HG02840 (cell line): ENCODE data around the gene NCOA3.
"Not testable (repeated sequence)": the region's sequence is repeated elsewhere in the genome, so short reads cannot be mapped to it uniquely, and the experiment has no call there.

Source experiments
- ATAC-seq: cut with Tn5 transposase; IDR thresholded peaks from one replicate; pipeline ENCODE4 v1.9.1; 2021; ENCODE audit warnings: mild to moderate bottlenecking, moderate library complexity, moderate number of reproducible peaks; ENCODE audit not compliant: unreplicated experiment, low FRiP score

The NCOA3 gene

GRCh38 chr20:47532002-47532401, 30.3 kb downstream of the NCOA3 start:
- no peak for ATAC-seq

- no peak for ATAC-seq
These were observed 31.9 kb downstream of the NCOA3 start for GRCh38 chr20:47533518-47534062.

GRCh38 chr20:47534405-47534804, 32.7 kb downstream of the NCOA3 start:
- ATAC-seq, result no peak

- no peak for ATAC-seq
These were observed 33.4 kb downstream of the NCOA3 start for GRCh38 chr20:47535088-47535487.

GRCh38 chr20:47535994-47536393, 34.3 kb downstream of the NCOA3 start:
- no peak for ATAC-seq

- no peak for ATAC-seq
These were observed 39.0 kb downstream of the NCOA3 start for GRCh38 chr20:47540443-47541354.

- ATAC-seq, result no peak
These were observed 39.8 kb downstream of the NCOA3 start for GRCh38 chr20:47541355-47541922.

GRCh38 chr20:47543006-47543431, 41.3 kb downstream of the NCOA3 start:
- ATAC-seq, result no peak

- no peak for ATAC-seq
These were observed 42.6 kb downstream of the NCOA3 start for GRCh38 chr20:47544240-47544639.

GRCh38 chr20:47544852-47545251, 43.2 kb downstream of the NCOA3 start:
- no peak for ATAC-seq

- no peak for ATAC-seq
These were observed 43.8 kb downstream of the NCOA3 start for GRCh38 chr20:47545499-47545898.

- ATAC-seq, result no peak
These were observed 44.7 kb downstream of the NCOA3 start for GRCh38 chr20:47546184-47547033.

GRCh38 chr20:47547034-47547387, 45.3 kb downstream of the NCOA3 start:
- ATAC-seq, result no peak

GRCh38 chr20:47549671-47550070, 48.0 kb downstream of the NCOA3 start:
- no peak for ATAC-seq

GRCh38 chr20:47551222-47551621, 49.5 kb downstream of the NCOA3 start:
- ATAC-seq, result no peak

- no peak for ATAC-seq
These were observed 50.2 kb downstream of the NCOA3 start for GRCh38 chr20:47551841-47552240.

GRCh38 chr20:47552996-47553395, 51.3 kb downstream of the NCOA3 start:
- no peak for ATAC-seq

- not testable (repeated sequence) for ATAC-seq
These were observed 52.0 kb downstream of the NCOA3 start for GRCh38 chr20:47553594-47554235.

- not testable (repeated sequence) for ATAC-seq
These were observed 52.6 kb downstream of the NCOA3 start for GRCh38 chr20:47554283-47554682.

GRCh38 chr20:47557218-47557617, 55.5 kb downstream of the NCOA3 start:
- ATAC-seq, result no peak
